CD4-positive, alpha-beta T cell treated with Interleukin-21 for 1 hour (primary cell): ENCODE measurements around the gene ATXN10.

Experiments
- DNase-seq: peaks from one replicate; pipeline ENCODE4 v3.0.0-alpha.2; 2020

Gene ATXN10

DNA sequence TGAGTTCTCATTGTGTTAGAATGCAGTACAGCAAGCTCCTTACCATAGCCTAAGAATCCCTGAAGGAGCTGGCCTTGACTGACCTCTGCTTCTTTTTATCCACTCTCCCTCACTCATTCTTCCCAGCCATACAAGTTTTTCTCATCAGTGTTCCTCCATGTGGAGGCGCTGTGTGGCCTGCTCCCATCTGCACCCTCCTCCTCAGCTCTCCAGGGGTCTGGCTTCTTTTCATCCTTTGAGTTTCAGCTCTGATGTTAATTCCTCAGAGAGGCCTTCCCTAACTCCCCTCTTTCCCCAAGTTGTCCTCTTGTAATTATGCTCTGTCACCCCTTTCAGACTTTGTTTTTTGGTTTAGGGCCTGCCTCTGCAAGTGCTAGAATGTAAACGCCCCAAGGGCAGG lies 160.5 kb downstream of the ATXN10 start:
- no peak for DNase-seq

DNA sequence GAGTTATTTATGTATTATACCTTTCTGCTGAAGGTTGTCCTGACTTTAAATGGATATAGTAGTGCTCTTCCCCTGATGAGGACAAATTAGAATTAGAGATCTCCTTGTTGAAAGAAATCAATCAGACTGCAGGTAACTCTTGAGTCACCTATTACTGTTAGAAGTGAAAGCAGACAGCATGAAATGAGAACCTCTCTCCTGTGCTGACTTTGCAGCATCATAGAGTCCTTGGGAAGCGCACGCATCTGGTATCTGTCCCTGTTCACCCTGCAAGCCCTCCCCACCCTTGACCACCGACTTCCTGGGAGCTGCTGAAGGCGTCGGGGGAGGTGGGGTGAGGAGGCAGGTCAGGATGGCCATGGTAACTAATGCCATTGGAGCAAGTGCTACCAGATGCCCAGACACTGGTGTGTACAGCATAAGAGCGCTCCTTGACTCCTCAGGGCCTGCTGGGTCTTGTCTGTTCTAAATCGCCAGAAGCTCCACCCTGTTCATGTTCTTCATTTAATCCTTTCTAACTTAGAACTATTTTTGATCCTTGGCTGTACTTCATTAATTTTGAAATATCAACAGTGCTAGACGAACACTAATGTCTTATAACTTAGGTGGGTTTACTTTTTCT lies 161.4 kb downstream of the ATXN10 start:
- DNase-seq: no peak

GRCh38 chr22:45833613-45834012 lies 162.0 kb downstream of the ATXN10 start:
- no peak for DNase-seq

DNA sequence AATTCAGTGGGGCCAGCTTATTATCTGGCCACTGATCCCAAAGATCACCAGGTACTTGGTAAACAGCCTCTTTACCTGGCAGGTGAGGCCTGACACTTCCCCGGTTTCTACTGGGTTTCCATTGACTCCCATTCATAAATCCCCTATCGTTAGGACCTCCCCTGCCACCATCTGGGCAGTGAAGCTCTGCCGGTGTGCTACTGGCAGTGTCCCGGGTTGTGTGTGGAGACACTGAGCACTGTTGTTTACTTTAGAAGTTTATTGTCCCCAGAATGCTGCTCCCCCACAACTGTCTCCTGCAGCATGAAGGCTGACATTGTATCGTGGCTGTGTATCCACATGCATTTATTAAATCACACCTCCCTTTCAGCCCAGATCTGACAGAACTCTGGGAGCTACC lies 162.6 kb downstream of the ATXN10 start:
- no peak for DNase-seq

GRCh38 chr22:45834795-45835194 lies 163.2 kb downstream of the ATXN10 start:
- DNase-seq: no peak

GRCh38 chr22:45836418-45837169 lies 165.0 kb downstream of the ATXN10 start:
- DNase-seq: no peak

DNA sequence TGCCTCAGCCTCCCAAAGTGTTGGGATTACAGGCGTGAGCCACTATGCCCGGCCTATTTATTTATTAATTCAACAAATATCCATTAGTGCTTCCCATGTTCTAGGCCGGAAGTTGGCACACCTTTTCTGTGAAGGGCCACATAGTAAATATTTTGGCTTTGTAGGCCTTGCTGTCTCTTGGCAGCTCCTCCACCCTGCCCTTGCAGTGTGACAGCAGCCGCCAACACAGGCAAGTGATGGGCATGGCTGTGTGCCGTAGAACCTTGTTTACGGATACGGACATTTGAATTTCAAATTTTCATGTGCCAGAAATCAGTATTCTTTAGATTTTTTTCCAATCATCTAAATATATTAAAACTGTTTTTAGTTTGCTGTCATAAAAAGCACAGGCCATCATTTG lies 165.9 kb downstream of the ATXN10 start:
- DNase-seq: no peak

- DNase-seq: no peak
Observed at GRCh38 chr22:45838305-45838887, 166.8 kb downstream of the ATXN10 start.

DNA sequence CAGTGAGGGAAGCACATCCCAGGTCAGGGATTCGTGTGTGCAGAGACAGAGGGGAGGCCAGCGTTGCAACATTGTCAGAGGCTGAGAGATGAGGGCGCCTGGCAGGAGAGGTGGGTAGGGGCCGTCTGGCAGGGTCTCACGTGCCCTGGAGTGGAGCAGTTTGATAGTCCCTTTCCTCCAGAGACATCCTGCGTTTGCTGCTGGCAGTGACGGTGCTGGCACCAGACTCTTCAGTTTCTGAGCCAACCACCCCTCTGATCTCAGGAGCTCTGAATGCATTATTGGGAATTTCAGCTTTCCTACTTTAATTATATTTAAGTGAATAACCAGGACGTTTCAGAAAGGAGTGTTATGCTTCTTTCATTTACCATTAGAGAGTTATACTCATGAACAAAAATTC lies 168.8 kb downstream of the ATXN10 start:
- DNase-seq: no peak

GRCh38 chr22:45842291-45842991 lies 170.8 kb downstream of the ATXN10 start:
- DNase-seq: no peak

- DNase-seq: no peak
Observed at GRCh38 chr22:45843031-45843430, 171.4 kb downstream of the ATXN10 start.

DNA sequence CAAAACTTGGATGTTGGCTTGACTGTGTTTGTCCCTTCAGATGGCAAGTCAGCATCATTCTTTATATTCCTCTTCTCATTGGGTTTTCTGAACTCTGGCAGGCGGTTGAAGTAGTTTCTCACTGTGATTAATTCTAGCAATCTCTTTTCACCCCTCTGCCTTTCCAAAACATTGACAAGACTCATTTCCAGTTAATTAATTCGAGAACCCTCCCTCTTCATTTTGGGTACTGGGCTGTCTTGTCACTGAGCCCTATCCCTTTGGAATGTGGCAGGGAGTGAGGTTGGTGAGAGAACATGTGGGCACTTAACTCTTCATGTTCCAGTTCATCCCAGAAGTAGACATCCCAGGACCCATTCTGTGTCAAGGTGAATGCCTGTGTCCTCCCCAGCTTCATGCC lies 172.4 kb downstream of the ATXN10 start:
- DNase-seq: no peak

- no peak for DNase-seq
Observed at GRCh38 chr22:45845076-45845487, 173.4 kb downstream of the ATXN10 start.

DNA sequence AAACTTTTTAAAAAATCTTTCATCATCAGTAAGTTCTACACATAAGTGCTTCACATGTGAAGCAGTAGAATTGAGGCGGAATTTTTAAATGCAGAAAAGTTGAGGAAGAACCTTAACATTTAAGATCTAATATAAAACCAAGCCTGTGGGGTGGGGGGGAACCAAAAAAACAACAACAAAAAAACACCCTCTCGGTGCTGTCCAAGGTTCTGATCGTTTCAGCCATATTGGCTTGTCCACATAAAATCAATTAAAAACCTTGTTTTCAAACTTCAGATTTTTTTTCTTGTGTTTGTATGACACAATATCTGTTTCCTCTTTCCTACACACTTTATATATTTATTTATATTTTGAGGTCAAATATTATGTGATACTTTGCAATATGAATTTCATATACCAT lies 175.3 kb downstream of the ATXN10 start:
- DNase-seq: no peak

- no peak for DNase-seq
Observed at GRCh38 chr22:45848904-45849303, 177.3 kb downstream of the ATXN10 start.

DNA sequence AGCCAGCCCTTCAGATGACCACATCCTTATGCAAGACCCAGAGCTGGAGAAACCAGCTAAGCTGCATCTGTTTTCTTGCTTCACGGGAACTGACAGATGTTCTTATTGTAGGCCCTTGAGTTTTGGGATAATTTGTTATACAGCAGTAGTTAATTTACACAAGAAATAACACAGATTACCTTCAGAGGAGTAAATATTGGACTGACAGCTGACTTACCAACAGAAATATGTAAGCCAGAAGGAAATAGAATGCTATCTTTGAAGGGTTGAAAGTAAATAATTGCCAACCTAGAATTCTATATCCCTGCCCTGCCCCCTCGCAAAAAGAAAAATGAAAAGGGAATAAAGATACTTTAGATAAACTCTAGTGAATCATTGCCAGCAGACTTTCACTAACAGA lies 181.2 kb downstream of the ATXN10 start:
- DNase-seq: no peak

- DNase-seq: no peak
Observed at GRCh38 chr22:45855961-45856360, 184.3 kb downstream of the ATXN10 start.

DNA sequence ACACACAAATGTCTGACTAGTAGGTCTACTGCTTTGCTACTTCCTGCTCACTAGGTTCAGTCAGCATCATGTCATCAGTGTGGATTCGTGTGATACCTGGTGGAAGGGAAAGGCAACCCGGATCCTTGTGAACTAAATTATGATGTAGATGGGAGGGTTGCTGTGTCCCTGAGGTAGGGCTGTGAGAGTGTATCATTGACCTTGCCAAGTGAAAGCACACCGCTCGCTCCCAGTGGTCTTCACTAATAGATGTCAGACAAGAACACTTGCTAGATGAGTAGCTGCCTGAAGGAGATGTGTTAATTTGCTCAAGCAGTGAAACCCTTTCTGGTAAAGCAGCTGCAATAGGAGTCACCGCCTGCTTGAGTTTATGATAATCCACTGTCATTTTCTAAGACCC lies 185.9 kb downstream of the ATXN10 start:
- no peak for DNase-seq

DNA sequence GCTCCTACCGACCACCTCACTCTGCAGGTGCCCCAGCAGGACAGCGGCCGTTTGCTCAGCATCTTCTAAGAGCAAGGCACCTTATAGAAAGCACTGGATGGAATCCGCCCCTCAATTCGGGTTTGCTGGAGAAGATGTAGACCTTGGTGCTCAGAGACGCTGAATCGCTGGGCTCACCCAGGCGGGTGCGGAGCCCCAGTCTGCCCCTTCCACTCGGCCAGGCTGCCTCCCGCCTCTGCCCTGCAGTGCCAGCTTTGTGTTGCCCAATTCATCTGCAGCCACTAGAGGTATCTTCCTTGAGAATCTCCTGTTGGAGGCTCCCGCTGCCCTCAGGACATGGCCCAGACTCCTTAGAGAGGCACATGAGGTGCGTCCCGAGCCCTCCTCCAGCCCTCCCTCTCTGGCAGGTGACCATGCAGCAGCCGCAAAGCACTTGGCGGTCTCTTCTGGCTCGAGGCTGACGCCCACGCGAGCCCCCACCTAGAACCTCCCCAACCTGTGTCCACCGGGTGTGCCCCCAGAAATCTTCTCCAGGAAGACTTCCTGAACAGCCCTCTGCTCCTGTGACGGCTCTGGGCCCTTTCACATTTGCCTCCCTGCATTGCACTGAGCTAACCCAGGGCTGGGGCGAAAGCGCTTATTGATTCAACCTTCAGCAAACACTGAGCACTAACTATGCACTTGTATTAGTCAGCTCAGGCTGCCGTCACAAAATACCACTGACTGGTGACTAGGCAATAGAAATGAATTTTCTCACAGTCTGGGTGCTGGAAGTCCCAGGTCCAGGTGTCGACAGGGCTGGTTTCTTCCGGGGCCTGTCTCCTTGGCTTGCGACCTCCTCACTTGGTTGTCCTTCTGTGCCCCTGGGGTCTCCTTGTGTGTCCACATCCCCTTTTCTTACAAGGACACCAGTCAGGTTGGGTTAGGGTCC lies 187.9 kb downstream of the ATXN10 start:
- DNase-seq: no peak

DNA sequence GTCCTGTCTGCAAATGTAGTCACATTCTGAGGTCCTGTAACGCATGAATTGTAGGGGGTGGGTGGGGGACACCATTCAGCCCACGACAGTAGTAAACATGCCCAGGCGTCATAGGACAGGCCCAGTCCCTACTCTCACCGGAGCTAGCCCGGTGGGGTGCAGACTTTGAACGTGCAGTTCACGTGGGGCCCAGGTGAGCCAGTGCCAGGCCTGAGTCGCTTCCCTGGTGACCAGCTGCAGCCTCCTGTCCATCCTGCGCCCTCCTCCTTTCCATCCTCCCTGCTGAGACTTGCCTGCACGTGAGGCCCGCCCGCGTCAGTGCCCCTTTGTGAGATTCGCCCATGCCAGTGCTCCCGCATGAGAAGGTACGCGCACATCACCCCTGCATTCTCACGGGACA lies 188.6 kb downstream of the ATXN10 start:
- DNase-seq: no peak

GRCh38 chr22:45861259-45861658 lies 189.6 kb downstream of the ATXN10 start:
- DNase-seq: no peak

GRCh38 chr22:45863981-45864751 lies 192.5 kb downstream of the ATXN10 start:
- peak; percentile 58 for DNase-seq
